HG02981 (cell line): ENCODE results near the gene FAU.

Source experiments
- ATAC-seq: cut with Tn5 transposase; IDR thresholded peaks from one replicate; pipeline ENCODE4 v1.9.1; 2021; ENCODE audit warnings: mild to moderate bottlenecking, moderate library complexity; ENCODE audit not compliant: unreplicated experiment

The FAU gene

GRCh38 chr11:65109231-65110198, 12.4 kb downstream of the FAU start:
- ATAC-seq: no peak

GRCh38 chr11:65108469-65109123, 13.3 kb downstream of the FAU start:
- ATAC-seq: no peak

GRCh38 chr11:65107751-65108468, 14.0 kb downstream of the FAU start:
- no peak for ATAC-seq

GRCh38 chr11:65107078-65107477, 14.9 kb downstream of the FAU start:
- ATAC-seq: no peak

GRCh38 chr11:65104628-65105027, 17.3 kb downstream of the FAU start:
- ATAC-seq: no peak

- ATAC-seq: no peak
Measured at GRCh38 chr11:65103476-65103875, 18.5 kb downstream of the FAU start.

- no peak for ATAC-seq
Measured at GRCh38 chr11:65102142-65103095, 19.5 kb downstream of the FAU start.

- no peak for ATAC-seq
Measured at GRCh38 chr11:65100674-65101350, 21.1 kb downstream of the FAU start.

- ATAC-seq: no peak
Measured at GRCh38 chr11:65096926-65097325, 25.0 kb downstream of the FAU start.

GRCh38 chr11:65095974-65096806, 25.7 kb downstream of the FAU start, which contains the start of gene VPS51:
TSS of gene VPS51 (plus strand) at chr11:65096214. CDS start at chr11:65096251, 37 bp downstream.
- peak; percentile 86 for ATAC-seq

GRCh38 chr11:65095427-65095826, 26.5 kb downstream of the FAU start:
- ATAC-seq: no peak

GRCh38 chr11:65090628-65091027, 31.3 kb downstream of the FAU start:
- ATAC-seq: no peak

GRCh38 chr11:65089621-65090020, 32.3 kb downstream of the FAU start:
- ATAC-seq: no peak

- ATAC-seq: no peak
Measured at GRCh38 chr11:65087827-65088226, 34.1 kb downstream of the FAU start.

- ATAC-seq: no peak
Measured at GRCh38 chr11:65087216-65087615, 34.7 kb downstream of the FAU start.

- no peak for ATAC-seq
Measured at GRCh38 chr11:65086809-65087208, 35.1 kb downstream of the FAU start.

GRCh38 chr11:65085446-65085845, 36.5 kb downstream of the FAU start:
- ATAC-seq: no peak

GRCh38 chr11:65084598-65085375, 37.1 kb downstream of the FAU start:
- ATAC-seq: no peak
